Left kidney (tissue), 2 donors: ENCODE measurements around the gene TOR1AIP2. TPM values are rescaled to one million over a fixed set of nuclear protein-coding genes. Genes with fewer than 3 reads are reported as not detected.

Experiments
- DNase-seq: peaks from one replicate; pipeline ENCODE4 v3.0.0-alpha.2; 2013
- polyA plus RNA-seq: library from polyadenylated mRNA; unstranded; fragments of 120-200 nt; gene quantifications from one replicate; pipeline ENCODE4 v1.2.1, GENCODE V29; 2013; ENCODE audit not compliant: insufficient read length

TOR1AIP2 gene
- polyA plus RNA-seq, 1 donor: 47.1 TPM

- DNase-seq: no peak
These were observed 50.9 kb downstream of the TOR1AIP2 start for GRCh38 chr1:179826626-179827280.

GRCh38 chr1:179825798-179826460 lies 51.7 kb downstream of the TOR1AIP2 start:
- DNase-seq: no peak

GRCh38 chr1:179825206-179825605 lies 52.4 kb downstream of the TOR1AIP2 start:
- no peak for DNase-seq

- DNase-seq: no peak
These were observed 53.3 kb downstream of the TOR1AIP2 start for GRCh38 chr1:179824265-179824664.

GRCh38 chr1:179823693-179824092 lies 53.9 kb downstream of the TOR1AIP2 start:
- DNase-seq: no peak

- DNase-seq: no peak
These were observed 55.5 kb downstream of the TOR1AIP2 start for GRCh38 chr1:179822065-179822464.

- DNase-seq: no peak
These were observed 56.1 kb downstream of the TOR1AIP2 start for GRCh38 chr1:179821524-179821923.

GRCh38 chr1:179820226-179820970 lies 57.2 kb downstream of the TOR1AIP2 start:
- no peak for DNase-seq

GRCh38 chr1:179818743-179819173 lies 58.8 kb downstream of the TOR1AIP2 start:
- DNase-seq: no peak

GRCh38 chr1:179818260-179818659 lies 59.3 kb downstream of the TOR1AIP2 start:
- DNase-seq: no peak

GRCh38 chr1:179817789-179818188 lies 59.8 kb downstream of the TOR1AIP2 start:
- no peak for DNase-seq

GRCh38 chr1:179817056-179817455 lies 60.5 kb downstream of the TOR1AIP2 start:
- no peak for DNase-seq

GRCh38 chr1:179816196-179816960 lies 61.2 kb downstream of the TOR1AIP2 start:
- no peak for DNase-seq

GRCh38 chr1:179815641-179816040 lies 62.0 kb downstream of the TOR1AIP2 start:
- DNase-seq: no peak

- no peak for DNase-seq
These were observed 63.1 kb downstream of the TOR1AIP2 start for GRCh38 chr1:179814546-179814838.

GRCh38 chr1:179813626-179814545 lies 63.7 kb downstream of the TOR1AIP2 start:
- DNase-seq: no peak

- no peak for DNase-seq
These were observed 64.9 kb downstream of the TOR1AIP2 start for GRCh38 chr1:179812501-179813292.

- DNase-seq: no peak
These were observed 67.3 kb downstream of the TOR1AIP2 start for GRCh38 chr1:179810367-179810715.

- DNase-seq: no peak
These were observed 67.9 kb downstream of the TOR1AIP2 start for GRCh38 chr1:179809506-179810366.

GRCh38 chr1:179808503-179808902 lies 69.1 kb downstream of the TOR1AIP2 start:
- no peak for DNase-seq
